ENCODE data around the gene KRT20. TPM values are rescaled to one million over a fixed set of nuclear protein-coding genes. Genes with fewer than 3 reads are reported as not detected.

The KRT20 gene
- total RNA-seq, 2 experiments from 2014 or later: not detected

DNA sequence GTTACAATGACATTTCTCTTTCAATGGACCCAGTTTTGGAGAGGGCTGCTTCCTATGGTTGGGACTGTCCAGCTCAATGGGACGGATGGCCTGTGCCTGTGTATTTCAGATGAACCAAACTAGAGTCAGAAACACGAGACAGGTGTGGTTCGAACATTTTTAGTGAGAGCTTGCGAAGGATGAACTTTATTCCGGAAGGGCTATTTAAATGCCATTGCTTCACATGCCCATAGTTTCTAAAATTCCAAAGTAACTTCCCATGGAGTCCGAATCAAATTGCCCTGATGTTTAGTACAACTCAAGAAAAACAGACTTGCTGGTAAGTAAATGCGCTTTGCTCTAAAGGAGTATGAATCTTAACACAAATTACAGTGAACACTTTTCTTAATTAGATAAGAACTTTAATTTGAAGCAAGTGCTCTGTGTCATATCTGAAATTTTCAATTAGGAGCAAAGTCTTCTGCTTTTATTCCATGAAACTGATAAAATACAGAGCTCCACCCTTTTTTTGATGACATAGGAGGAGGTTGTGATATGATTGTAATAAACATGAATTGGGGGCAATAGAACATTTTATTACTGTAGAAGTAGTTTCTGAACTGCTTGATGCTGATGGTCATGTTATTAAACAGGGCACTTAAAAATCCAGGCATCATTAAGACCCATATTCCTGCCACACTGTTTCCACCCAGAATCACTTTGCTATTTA is 1.3 kb downstream of the KRT20 start:
- no peak for DNase-seq (ENCODE audit: low spot score)
- intact Hi-C loops (cut with micrococcal nuclease; ENCODE audit: unreplicated experiment): no loop called here
- Histone ChIP-seq H2AFZ (ENCODE audit: low read length) (no peak overlapping the region), H4K20me1 (ENCODE audit: insufficient read depth, low read length) (no peaks in the 10 kb centered on the region), H3K4me1 (ENCODE audit: insufficient read depth, low read length, poor library complexity, severe bottlenecking) (no peaks in the 10 kb centered on the region), H3K4me2 (ENCODE audit: low read length) (no peak overlapping the region), H3K27ac (ENCODE audit: low read depth, low read length, poor library complexity, severe bottlenecking) (no peak overlapping the region), H3K36me3 (ENCODE audit: insufficient read depth, low read length) (no peaks in the 10 kb centered on the region), H3K9me3 (ENCODE audit: low read length) (no peaks in the 10 kb centered on the region), H3K79me2 (ENCODE audit: insufficient read depth, low read depth, low read length) (no peaks in the 10 kb centered on the region), H3K9me2 (ENCODE audit: insufficient read depth, low read length) (no peaks in the 10 kb centered on the region), H3K4me3 (ENCODE audit: low read depth, low read length, poor library complexity, severe bottlenecking) (no peak overlapping the region)
- ChIA-PET CTCF (ENCODE audit: unreplicated experiment) (no interaction called here), POLR2A (no interaction called here)
- BruUV-seq (replicated peaks): no TSS peak
- TF ChIP-seq, protein P1, sequence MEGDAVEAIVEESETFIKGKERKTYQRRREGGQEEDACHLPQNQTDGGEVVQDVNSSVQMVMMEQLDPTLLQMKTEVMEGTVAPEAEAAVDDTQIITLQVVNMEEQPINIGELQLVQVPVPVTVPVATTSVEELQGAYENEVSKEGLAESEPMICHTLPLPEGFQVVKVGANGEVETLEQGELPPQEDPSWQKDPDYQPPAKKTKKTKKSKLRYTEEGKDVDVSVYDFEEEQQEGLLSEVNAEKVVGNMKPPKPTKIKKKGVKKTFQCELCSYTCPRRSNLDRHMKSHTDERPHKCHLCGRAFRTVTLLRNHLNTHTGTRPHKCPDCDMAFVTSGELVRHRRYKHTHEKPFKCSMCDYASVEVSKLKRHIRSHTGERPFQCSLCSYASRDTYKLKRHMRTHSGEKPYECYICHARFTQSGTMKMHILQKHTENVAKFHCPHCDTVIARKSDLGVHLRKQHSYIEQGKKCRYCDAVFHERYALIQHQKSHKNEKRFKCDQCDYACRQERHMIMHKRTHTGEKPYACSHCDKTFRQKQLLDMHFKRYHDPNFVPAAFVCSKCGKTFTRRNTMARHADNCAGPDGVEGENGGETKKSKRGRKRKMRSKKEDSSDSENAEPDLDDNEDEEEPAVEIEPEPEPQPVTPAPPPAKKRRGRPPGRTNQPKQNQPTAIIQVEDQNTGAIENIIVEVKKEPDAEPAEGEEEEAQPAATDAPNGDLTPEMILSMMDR (conservative IDR thresholded peaks at IDR 0.05; ENCODE audit: low read length): no peak
- TF ChIP-seq EZH2phosphoT487 (IDR thresholded peaks at IDR 0.05; ENCODE audit: borderline replicate concordance, low read depth, low read length): no peak

DNA sequence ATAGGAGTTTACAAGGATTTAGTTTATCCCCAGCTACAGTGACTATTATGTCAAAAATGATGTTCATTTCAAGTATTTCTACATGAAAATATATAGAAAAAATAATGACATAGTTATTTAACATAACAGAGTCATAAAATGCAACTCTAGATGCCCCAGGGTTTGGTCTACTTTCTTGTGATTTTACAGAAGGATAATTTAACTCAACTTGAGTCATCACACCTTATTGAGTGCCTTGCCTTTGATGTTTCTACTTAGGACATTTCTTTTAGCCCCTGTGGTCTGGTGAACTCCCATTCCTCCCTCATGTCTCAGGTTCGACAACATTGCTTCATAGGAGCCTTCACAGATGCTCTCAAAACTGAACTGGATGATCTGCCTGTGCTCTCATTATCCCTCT is 2.0 kb downstream of the KRT20 start:
- Histone ChIP-seq H3K4me2 (ENCODE audit: low read length) (no peak overlapping the region), H3K36me3 (ENCODE audit: insufficient read depth, low read length) (no peaks in the 10 kb centered on the region), H3K9me2 (ENCODE audit: insufficient read depth, low read length) (no peaks in the 10 kb centered on the region), H3K79me2 (ENCODE audit: insufficient read depth, low read depth, low read length) (no peaks in the 10 kb centered on the region), H3K9me3 (ENCODE audit: low read length) (no peaks in the 10 kb centered on the region), H3K27ac (ENCODE audit: low read depth, low read length, poor library complexity, severe bottlenecking) (no peak overlapping the region), H3K4me1 (ENCODE audit: insufficient read depth, low read length, poor library complexity, severe bottlenecking) (no peaks in the 10 kb centered on the region), H2AFZ (ENCODE audit: low read length) (no peak overlapping the region), H3K4me3 (ENCODE audit: low read depth, low read length, poor library complexity, severe bottlenecking) (no peak overlapping the region), H4K20me1 (ENCODE audit: insufficient read depth, low read length) (no peaks in the 10 kb centered on the region)
- intact Hi-C loops (cut with micrococcal nuclease; ENCODE audit: unreplicated experiment): no loop called here
- CTCF ChIA-PET (ENCODE audit: unreplicated experiment): no interaction called here
- BruUV-seq (replicated peaks): no TSS peak
- DNase-seq (ENCODE audit: low spot score): no peak
- TF ChIP-seq, protein P1 (conservative IDR thresholded peaks at IDR 0.05; ENCODE audit: low read length): no peak
- no peak for TF ChIP-seq EZH2phosphoT487 (IDR thresholded peaks at IDR 0.05; ENCODE audit: borderline replicate concordance, low read depth, low read length)
- POLR2A ChIA-PET: no interaction called here

DNA sequence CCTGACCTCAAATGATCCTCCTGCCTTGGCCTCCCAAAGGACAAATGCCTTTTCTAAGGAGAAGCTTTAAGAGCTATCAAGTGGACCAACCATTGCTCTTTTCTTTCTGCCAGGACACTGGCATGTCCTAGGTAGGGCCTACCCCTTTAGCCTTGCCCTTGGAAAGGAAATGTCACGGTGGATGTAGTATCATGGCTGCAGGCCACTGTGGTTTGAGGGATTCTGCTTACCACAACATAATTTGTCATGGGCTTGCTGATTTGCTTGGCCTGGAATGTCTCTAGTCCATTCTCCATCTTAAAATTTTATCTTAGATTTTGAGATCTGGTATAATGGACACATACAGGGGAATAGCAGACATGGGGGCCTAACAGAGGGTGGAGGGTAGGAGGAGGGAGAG is 6.0 kb downstream of the KRT20 start:
- no peaks in the 10 kb centered on the region for H3K36me3 ChIP-seq (ENCODE audit: insufficient read depth, low read length)
- ChIA-PET CTCF (ENCODE audit: unreplicated experiment) (no interaction called here), POLR2A (no interaction called here)
- intact Hi-C loops (cut with micrococcal nuclease; ENCODE audit: unreplicated experiment): no loop called here
- H3K4me1 ChIP-seq (ENCODE audit: insufficient read depth, low read length, poor library complexity, severe bottlenecking): no peaks in the 10 kb centered on the region
- no peak for TF ChIP-seq EZH2phosphoT487 (IDR thresholded peaks at IDR 0.05; ENCODE audit: borderline replicate concordance, low read depth, low read length)
- TF ChIP-seq, protein P1 (conservative IDR thresholded peaks at IDR 0.05; ENCODE audit: low read length): no peak
- H3K9me2 ChIP-seq (ENCODE audit: insufficient read depth, low read length): no peaks in the 10 kb centered on the region
- no peaks in the 10 kb centered on the region for H4K20me1 ChIP-seq (ENCODE audit: insufficient read depth, low read length)
- H3K4me2 ChIP-seq (ENCODE audit: low read length): no peak overlapping the region
- H2AFZ ChIP-seq (ENCODE audit: low read length): no peak overlapping the region
- no TSS peak for BruUV-seq (replicated peaks)
- no peak for DNase-seq (ENCODE audit: low spot score)
- no peak overlapping the region for H3K4me3 ChIP-seq (ENCODE audit: low read depth, low read length, poor library complexity, severe bottlenecking)
- H3K27ac ChIP-seq (ENCODE audit: low read depth, low read length, poor library complexity, severe bottlenecking): no peak overlapping the region
- no peaks in the 10 kb centered on the region for H3K79me2 ChIP-seq (ENCODE audit: insufficient read depth, low read depth, low read length)
- H3K9me3 ChIP-seq (ENCODE audit: low read length): no peaks in the 10 kb centered on the region
